Kidney (tissue), 14 donors: Measurements from ENCODE around the gene SLC25A21. TPM values are rescaled to one million over a fixed set of nuclear protein-coding genes. Genes with fewer than 3 reads are reported as not detected.

Experiments
- DNase-seq, 5 donors: peaks; one replicate each; pipeline ENCODE4 v3.0.0-alpha.2; 2013 to 2020
- FAIRE-seq: peaks from 2 replicates; lab custom pipeline; 2012; peaks lifted over from hg19 to GRCh38; lab: Jason Lieb, UNC
- H3K27ac ChIP-seq, 2 donors: one replicate each; pipeline ENCODE4 v1.7.0; 2013; ENCODE audit warnings: low read depth in 2 of 2, low read length in 2 of 2, inconsistent platforms in 1 of 2
- H3K27me3 ChIP-seq: one replicate; pipeline ENCODE4 v1.7.1; 2013; ENCODE audit warnings: low read length, inconsistent platforms; ENCODE audit not compliant: control insufficient read depth, insufficient read depth
- H3K36me3 ChIP-seq, 3 donors: one replicate each; pipeline versions ENCODE4 v1.7.0 to v1.7.1; 2013; ENCODE audit warnings: low read length in 3 of 3, control low read depth in 1 of 3, inconsistent platforms in 1 of 3; ENCODE audit not compliant: insufficient read depth in 3 of 3, control insufficient read depth in 2 of 3
- H3K4me1 ChIP-seq, 3 donors: one replicate each; pipeline versions ENCODE4 v1.7.0 to v1.7.1; 2013; ENCODE audit warnings: low read length in 3 of 3, inconsistent platforms in 1 of 3, low read depth in 1 of 3; ENCODE audit not compliant: control insufficient read depth in 2 of 3, insufficient read depth in 2 of 3
- H3K4me3 ChIP-seq, 3 donors: one replicate each; pipeline versions ENCODE4 v1.7.0 to v1.8.1; 2013; ENCODE audit warnings: low read length in 3 of 3, control low read depth in 1 of 3, inconsistent platforms in 1 of 3
- H3K9ac ChIP-seq, 3 donors: one replicate each; pipeline versions ENCODE4 v1.7.0 to v1.7.1; 2013; ENCODE audit warnings: low read length in 3 of 3, control low read depth in 1 of 3, inconsistent platforms in 1 of 3
- H3K9me3 ChIP-seq, 3 donors: one replicate each; pipeline versions ENCODE4 v1.7.0 to v1.7.1; 2013; ENCODE audit warnings: low read length in 3 of 3, control low read depth in 1 of 3, inconsistent platforms in 1 of 3; ENCODE audit not compliant: control insufficient read depth in 2 of 3, insufficient read depth in 1 of 3
- intact Hi-C: fragments of 100-400 bp; cut with DNase I; formaldehyde crosslinking; loops from one replicate; pipeline ENCODE4 v1.11.1; 2022
- polyA plus RNA-seq: library from polyadenylated mRNA; stranded (reverse); fragments of 350-450 nt; fragmentation: Illumina TruSeq; extraction: RNeasy Lipid Tissue Mini Kit (QIAGEN cat#74804); gene quantifications from one replicate; pipeline ENCODE4 v1.2.3, GENCODE V29; 2014; ENCODE audit warnings: low read depth, low replicate concordance; ENCODE audit not compliant: insufficient read depth
- total RNA-seq: library from RNA; stranded (reverse); fragmentation: NEBNext Ultra II Directional; extraction: Animal tissue kit (Norgen Biotek cat#: 25700); gene quantifications from one replicate; pipeline ENCODE4 v1.2.1, GENCODE V29; 2021
- TF ChIP-seq, protein P1 (sequence below): IDR thresholded peaks from 3 replicates; pipeline ENCODE4 v1.5.1; 2012; ENCODE audit warnings: mild to moderate bottlenecking, moderate library complexity, borderline replicate concordance; ENCODE audit not compliant: insufficient read depth; ENCODE audit errors: extremely low read depth
- donor health status: control.
- donor health status: control.
- donor health status: control.
- donor health status: control.
- donor health status: control.
- donor health status: DM: yes; HTN: yes; CAD: no.
- donor health status: Normal renal cell carcinoma (clear cell type).

Gene SLC25A21
- total and polyA plus RNA-seq, 2 donors from 2014 or later: 1.3 to 1.4 TPM

GRCh38 chr14:36657399-36658122, 514.8 kb downstream of the SLC25A21 start:
- Histone ChIP-seq H3K27me3 (peaks cover 92% of the 10 kb centered on the region), H3K9me3 (no peaks in the 10 kb centered on the region), H3K9ac (no peak overlapping the region), H3K36me3 (no peaks in the 10 kb centered on the region), H3K27ac (no peak overlapping the region), H3K4me3 (no peak overlapping the region), H3K4me1 (peaks cover 0 to 9% (median 0%) of the 10 kb centered on the region in 3 donors)
- DNase-seq (peak; percentile 24 to 69 (median 48)), FAIRE-seq (no peak)
- TF ChIP-seq, protein P1, sequence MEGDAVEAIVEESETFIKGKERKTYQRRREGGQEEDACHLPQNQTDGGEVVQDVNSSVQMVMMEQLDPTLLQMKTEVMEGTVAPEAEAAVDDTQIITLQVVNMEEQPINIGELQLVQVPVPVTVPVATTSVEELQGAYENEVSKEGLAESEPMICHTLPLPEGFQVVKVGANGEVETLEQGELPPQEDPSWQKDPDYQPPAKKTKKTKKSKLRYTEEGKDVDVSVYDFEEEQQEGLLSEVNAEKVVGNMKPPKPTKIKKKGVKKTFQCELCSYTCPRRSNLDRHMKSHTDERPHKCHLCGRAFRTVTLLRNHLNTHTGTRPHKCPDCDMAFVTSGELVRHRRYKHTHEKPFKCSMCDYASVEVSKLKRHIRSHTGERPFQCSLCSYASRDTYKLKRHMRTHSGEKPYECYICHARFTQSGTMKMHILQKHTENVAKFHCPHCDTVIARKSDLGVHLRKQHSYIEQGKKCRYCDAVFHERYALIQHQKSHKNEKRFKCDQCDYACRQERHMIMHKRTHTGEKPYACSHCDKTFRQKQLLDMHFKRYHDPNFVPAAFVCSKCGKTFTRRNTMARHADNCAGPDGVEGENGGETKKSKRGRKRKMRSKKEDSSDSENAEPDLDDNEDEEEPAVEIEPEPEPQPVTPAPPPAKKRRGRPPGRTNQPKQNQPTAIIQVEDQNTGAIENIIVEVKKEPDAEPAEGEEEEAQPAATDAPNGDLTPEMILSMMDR: no peak
- intact Hi-C loops: no loop called here

- TF ChIP-seq, protein P1: no peak
These were observed 515.6 kb downstream of the SLC25A21 start for GRCh38 chr14:36656687-36657398.

GRCh38 chr14:36655963-36656686, 516.3 kb downstream of the SLC25A21 start:
- FAIRE-seq (no peak), DNase-seq (peak; percentile 68 to 83 (median 72))
- H3K36me3 ChIP-seq: no peaks in the 10 kb centered on the region
- intact Hi-C loops: no loop called here
- TF ChIP-seq, protein P1: peak; percentile 23
- no peaks in the 10 kb centered on the region for H3K9me3 ChIP-seq
- H3K27ac ChIP-seq: no peak overlapping the region
- no peak overlapping the region for H3K9ac ChIP-seq
- H3K27me3 ChIP-seq: peaks cover 92% of the 10 kb centered on the region
- H3K4me1 ChIP-seq: peaks cover 0 to 6% (median 0%) of the 10 kb centered on the region in 3 donors
- no peak overlapping the region for H3K4me3 ChIP-seq

More at GRCh38 chr14:36656687-36657398, 515.6 kb downstream of the SLC25A21 start:
- intact Hi-C loops: no loop called here
- Histone ChIP-seq H3K4me1 (peaks cover 0 to 9% (median 0%) of the 10 kb centered on the region in 3 donors), H3K9ac (no peak overlapping the region), H3K27ac (no peak overlapping the region), H3K36me3 (no peaks in the 10 kb centered on the region), H3K4me3 (no peak overlapping the region), H3K9me3 (no peaks in the 10 kb centered on the region), H3K27me3 (peaks cover 90% of the 10 kb centered on the region)
- peak in 3 of 5 donors; percentile 26 to 43 (median 43) for DNase-seq
- no peak for FAIRE-seq
